GM21737 (cell line): ENCODE data around the gene GAL3ST2.
"Not testable (repeated sequence)": the region's sequence is repeated elsewhere in the genome, so short reads cannot be mapped to it uniquely, and the experiment has no call there.

Source experiments
- ATAC-seq: cut with Tn5 transposase; IDR thresholded peaks from one replicate; pipeline ENCODE4 v1.9.1; 2021; ENCODE audit warnings: mild to moderate bottlenecking, moderate library complexity; ENCODE audit not compliant: unreplicated experiment

GAL3ST2 gene

GRCh38 chr2:241806217-241806616 lies 29.6 kb downstream of the GAL3ST2 start:
- not testable (repeated sequence) for ATAC-seq

DNA sequence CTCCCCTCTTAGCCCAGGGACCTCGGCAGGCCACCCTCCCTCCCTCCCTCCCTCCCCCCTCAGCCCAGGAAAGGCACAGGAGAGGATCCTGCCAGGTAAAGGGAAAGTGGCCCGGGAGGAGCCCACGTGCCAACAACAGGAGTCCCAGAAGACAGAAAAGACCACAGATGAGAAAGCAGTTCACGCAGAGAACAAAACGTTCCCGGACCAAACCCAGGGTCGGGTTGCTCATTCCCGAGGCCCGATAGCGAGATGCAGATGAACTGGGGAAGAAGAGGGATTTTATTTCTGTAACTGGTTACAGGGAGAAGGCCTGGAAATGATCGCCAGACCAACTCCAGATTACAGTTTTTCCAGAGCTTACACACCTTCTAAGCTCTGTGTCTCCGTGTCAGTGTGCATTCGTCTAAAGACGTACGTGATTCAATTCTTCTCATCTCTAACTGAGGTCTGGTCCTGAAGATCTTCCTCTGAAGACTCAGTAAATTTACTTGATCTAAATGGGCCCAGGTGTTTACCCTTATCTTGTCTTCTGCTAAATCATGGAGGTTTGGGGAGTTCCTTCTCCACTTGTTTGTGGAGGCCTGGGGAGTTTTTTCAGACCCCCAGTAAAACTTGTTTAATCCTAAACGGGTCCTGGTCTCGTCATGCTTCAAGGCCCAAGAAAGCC lies 31.6 kb downstream of the GAL3ST2 start:
- no peak for ATAC-seq

- no peak for ATAC-seq
These were observed 32.2 kb downstream of the GAL3ST2 start, which contains the start of gene NEU4 for GRCh38 chr2:241808721-241809382. NEU4 (plus strand) TSS chr2:241809193; CDS start chr2:241814485, 5,292 bp downstream.

- no peak for ATAC-seq
These were observed 33.0 kb downstream of the GAL3ST2 start for GRCh38 chr2:241809383-241810306.

- no peak for ATAC-seq
These were observed 33.9 kb downstream of the GAL3ST2 start for GRCh38 chr2:241810307-241811200.

- no peak for ATAC-seq
These were observed 34.8 kb downstream of the GAL3ST2 start for GRCh38 chr2:241811201-241811951.

GRCh38 chr2:241811952-241812729 lies 35.5 kb downstream of the GAL3ST2 start:
- ATAC-seq = no peak

GRCh38 chr2:241812730-241813643 lies 36.4 kb downstream of the GAL3ST2 start:
- ATAC-seq = no peak

DNA sequence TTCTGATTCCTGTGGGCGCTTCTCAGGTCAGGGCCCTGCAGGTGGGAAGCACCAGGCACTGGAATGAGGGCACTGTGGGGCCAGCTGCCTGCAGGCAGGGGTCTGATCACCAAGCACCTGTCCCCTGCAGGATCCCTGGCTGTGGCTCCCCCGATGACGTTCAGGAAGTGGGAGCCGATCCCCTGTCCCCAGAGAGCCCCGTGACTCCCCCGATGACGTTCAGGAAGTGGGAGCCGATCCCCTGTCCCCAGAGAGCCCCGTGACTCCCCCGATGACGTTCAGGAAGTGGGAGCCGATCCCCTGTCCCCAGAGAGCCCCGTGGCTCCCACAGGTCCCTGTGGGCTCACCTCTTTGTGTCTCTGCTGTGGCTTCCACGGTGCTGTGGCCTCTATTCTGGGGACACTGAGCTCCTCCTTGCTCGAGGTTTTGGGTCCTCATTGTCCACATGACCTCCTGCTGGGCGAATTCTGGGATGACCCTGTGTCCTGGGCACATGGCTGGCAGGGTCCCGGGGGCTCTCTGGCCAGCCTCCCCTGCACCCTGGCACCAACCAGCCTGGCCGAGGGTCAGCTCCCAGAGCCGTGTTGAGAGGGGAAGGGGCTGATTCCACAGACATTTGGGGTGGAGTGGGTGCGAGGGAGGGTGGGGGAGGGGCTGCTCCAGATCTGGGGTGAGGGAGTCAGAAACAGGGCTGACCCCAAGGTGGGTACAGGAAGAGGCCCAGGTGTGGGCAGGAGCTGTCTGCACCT lies 37.2 kb downstream of the GAL3ST2 start:
- no peak for ATAC-seq

GRCh38 chr2:241814393-241814642 lies 37.7 kb downstream of the GAL3ST2 start:
- ATAC-seq = no peak

- ATAC-seq = no peak
These were observed 38.2 kb downstream of the GAL3ST2 start for GRCh38 chr2:241814643-241815476.

GRCh38 chr2:241815477-241816430 lies 39.1 kb downstream of the GAL3ST2 start:
- no peak for ATAC-seq

GRCh38 chr2:241816431-241817121 lies 40.0 kb downstream of the GAL3ST2 start:
- ATAC-seq = no peak

DNA sequence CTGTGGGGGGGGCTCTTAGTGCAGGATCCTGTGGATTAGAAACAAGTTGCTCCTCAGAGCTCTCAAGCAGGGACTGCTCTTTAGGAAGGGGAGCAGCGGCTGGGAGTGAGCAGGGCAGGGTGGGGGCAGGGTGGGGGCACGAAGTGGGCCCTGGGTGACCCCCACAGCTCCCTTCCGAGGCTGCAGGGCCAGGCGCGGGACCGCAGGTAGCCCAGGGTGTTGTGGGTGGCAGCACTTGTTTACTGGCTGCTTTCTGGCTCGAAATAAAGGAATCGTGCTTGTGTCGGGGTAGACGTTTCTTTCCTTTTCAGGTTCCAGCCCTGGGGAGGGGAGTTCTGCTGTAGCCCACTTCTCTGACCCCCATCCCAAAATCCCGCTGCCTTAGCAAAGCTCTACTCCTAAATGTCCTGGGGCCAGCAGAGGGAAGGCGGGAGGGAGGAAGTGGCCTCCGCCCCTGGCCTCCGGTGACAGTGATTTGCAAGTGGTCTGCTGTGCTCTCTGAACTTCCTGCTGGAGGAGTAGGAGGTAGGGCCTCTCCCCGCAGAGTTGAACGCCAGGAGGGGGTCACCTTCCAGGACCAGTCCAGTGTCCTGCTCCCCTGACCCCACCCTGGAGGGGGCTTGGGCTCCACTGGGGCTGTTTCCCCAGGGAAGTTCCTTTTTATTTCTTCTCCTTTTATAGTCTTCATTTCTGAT lies 40.7 kb downstream of the GAL3ST2 start:
- no peak for ATAC-seq
